SH-SY5Y (cell line): ENCODE measurements around the gene ZNF787.

Experiments
- GATA2 ChIP-seq: IDR thresholded peaks from 2 replicates; pipeline ENCODE4 v1.6.1; 2011; ENCODE audit warnings: mild to moderate bottlenecking, low read depth, low read length
- GATA3 ChIP-seq: IDR thresholded peaks from 2 replicates; pipeline ENCODE4 v1.6.1; 2011; ENCODE audit warnings: low read depth, mild to moderate bottlenecking, low read length, moderate library complexity

DNA sequence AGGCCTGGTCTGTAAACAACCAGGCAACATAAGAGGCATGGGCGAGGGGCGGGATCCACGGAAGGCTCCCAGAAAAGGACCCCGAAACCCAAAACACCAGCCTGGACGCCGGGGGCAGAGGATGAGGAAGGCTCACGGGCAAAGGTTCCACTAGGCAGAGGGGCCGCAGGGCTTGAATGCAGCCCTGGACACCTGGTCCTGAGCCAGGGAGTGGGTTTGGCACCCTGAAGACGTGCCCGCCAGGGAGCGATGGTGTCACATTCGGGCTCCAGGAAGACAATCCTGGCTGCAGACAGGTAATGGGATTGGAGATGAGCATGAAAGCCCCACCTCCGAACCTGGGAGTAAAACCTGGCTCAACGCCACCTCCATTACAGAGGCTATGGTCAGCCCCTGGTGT is 31.8 kb downstream of the ZNF787 start:
- no peak for TF ChIP-seq GATA2
- TF ChIP-seq GATA3: no peak
